Heart left ventricle (tissue), 16 donors: Measurements from ENCODE around the gene CEP170B. TPM values are rescaled to one million over a fixed set of nuclear protein-coding genes. Genes with fewer than 3 reads are reported as not detected.

Experiments
- ATAC-seq, 4 donors: fragments of 200-7000 bp; cut with Tn5 transposase; one replicate each; pipeline ENCODE4 v1.9.1; 2020 to 2022; ENCODE audit warnings: moderate library complexity in 4 of 4, mild to moderate bottlenecking in 3 of 4, moderate number of reproducible peaks in 1 of 4
- DNase-seq, 5 donors: peaks; one replicate each; pipeline ENCODE4 v3.0.0-alpha.2; 2020
- H3K27ac ChIP-seq, 12 donors: fragments of 200-600 bp; sonication (generic) in 4 of 12; one replicate each; pipeline versions ENCODE4 v1.5.0 to v1.8.0; 2016 to 2022; ENCODE audit warnings: mild to moderate bottlenecking in 2 of 12
- H3K27me3 ChIP-seq, 9 donors: fragments of 200-600 bp; sonication (generic) in 2 of 9; one replicate each; pipeline versions ENCODE4 v1.5.1 to v1.8.0; 2016 to 2022; ENCODE audit warnings: mild to moderate bottlenecking in 3 of 9
- H3K36me3 ChIP-seq, 9 donors: fragments of 200-600 bp; sonication (generic) in 2 of 9; one replicate each; pipeline versions ENCODE4 v1.5.0 to v1.8.0; 2018 to 2022; ENCODE audit warnings: mild to moderate bottlenecking in 2 of 9
- H3K4me1 ChIP-seq, 12 donors: fragments of 200-600 bp; sonication (generic) in 4 of 12; one replicate each; pipeline versions ENCODE4 v1.5.0 to v1.8.0; 2016 to 2022; ENCODE audit warnings: mild to moderate bottlenecking in 3 of 12
- H3K4me3 ChIP-seq, 12 donors: fragments of 200-600 bp; sonication (generic) in 4 of 12; one replicate each; pipeline versions ENCODE4 v1.5.0 to v1.8.0; 2017 to 2022; ENCODE audit warnings: mild to moderate bottlenecking in 9 of 12, moderate library complexity in 4 of 12
- H3K9me3 ChIP-seq, 12 donors: fragments of 200-600 bp; sonication (generic) in 4 of 12; one replicate each; pipeline versions ENCODE4 v1.5.0 to v1.8.0; 2016 to 2022; ENCODE audit warnings: mild to moderate bottlenecking in 1 of 12
- CTCF ChIP-seq, 12 donors: fragments of 200-600 bp; sonication (generic) in 4 of 12; IDR thresholded peaks; one replicate each; pipeline versions ENCODE4 v1.5.0 to v1.8.0; 2018 to 2022; ENCODE audit warnings: antibody characterized with exemption in 12 of 12, mild to moderate bottlenecking in 5 of 12
- POLR2A ChIP-seq, 2 donors: fragments of 450-650 bp; IDR thresholded peaks; one replicate each; pipeline ENCODE4 v1.6.1; 2017; ENCODE audit warnings: antibody characterized with exemption in 2 of 2, mild to moderate bottlenecking in 2 of 2, moderate library complexity in 2 of 2
- WGBS, 4 donors: extraction: QIAGEN DNeasy Blood & Tissue Kit in 2 of 4; methylation state at CpG; one replicate each; pipeline versions ENCODE4 v1.1.5 to v1.1.7; 2013 to 2018; 5-methylcytosine and 5-hydroxymethylcytosine counted together
- intact Hi-C, 10 donors: fragments of 100-400 bp; cut with DNase I; formaldehyde crosslinking; loops; one replicate each; pipeline versions ENCODE4 v1.11.1 to v1.14.2; 2022
- polyA plus RNA-seq, 2 donors: library from polyadenylated mRNA; stranded (reverse); fragments of 200-250 nt; gene quantifications; one replicate each; pipeline ENCODE4 v1.2.3, GENCODE V29; 2013
- total RNA-seq, 9 donors: library from RNA; depleted of rRNA in 2 of 9; stranded (reverse); fragments of >200 nt in 2 of 9; fragmentation: NEBNext Ultra II Directional in 3 of 9; extraction: Animal tissue kit (Norgen Biotek cat#: 25700) in 3 of 9; gene quantifications; one replicate each; pipeline versions ENCODE4 v1.1.0 to v1.2.4, GENCODE V29; 2016 to 2023
- donor health status: ischemic (EF 13 %, LVEDD 7.1; RV severe dilation, severe dysfunction).
- donor health status: healthy with polysubstance abuse.
- donor health status: DM: no; HTN: yes; CAD: no.
- donor health status: DM: no; HTN: no; CAD: no.
- donor health status: ischemic (EF 25% LVEDD 6.9; RV normal size, moderate dysfunction).
- donor health status: ischemic (EF 25% LVEDD 5.7; RV mildly dilated, moderate dysfunction).
- donor health status: healthy.
- donor health status: DM: yes; HTN: yes; CAD: no.
- donor health status: ischemic (EF 35%, LVEDD 5.7; RV mildly dilated, moderate dysfunction).
- donor health status: nonischemic (EF 11% LVEDD 7.7; RV severe dilation, severe dysfunction).
- donor health status: DM: yes; HTN: yes; CAD: no.
- donor health status: PGD.
- donor health status: ischemic (EF 29% LVEDD 5.4; RV normal size, mild dysfunction).
- donor health status: nonischemic (EF 23%, LVEDD 6.1; RV moderate dilation, normal function).

CEP170B gene
- total and polyA plus RNA-seq, 11 donors = 7.5 to 21.9 (median 12.5) TPM

- H3K36me3 ChIP-seq = peaks cover 0 to 15% (median 0%) of the 10 kb centered on the region in 9 donors
- H3K27me3 ChIP-seq = no peaks in the 10 kb centered on the region
- DNase-seq = peak in 3 of 5 donors; percentile 18 to 60 (median 18)
- ATAC-seq = no peak
- WGBS, 4 donors = 89 to 96% (median 94%) methylated on average over 6 to 13 of the region's 13 CpGs
- H3K9me3 ChIP-seq = no peaks in the 10 kb centered on the region
- H3K4me1 ChIP-seq = peaks cover 0 to 6% (median 4%) of the 10 kb centered on the region in 12 donors
- TF ChIP-seq POLR2A (IDR thresholded peaks at IDR 0.05) (no peak), CTCF (IDR thresholded peaks at IDR 0.05) (no peak)
- intact Hi-C loops = no loop called here
- H3K27ac ChIP-seq = no peak overlapping the region
- no peak overlapping the region for H3K4me3 ChIP-seq
These were observed 8.4 kb downstream of the CEP170B start for GRCh38 chr14:104873380-104874055.

- H3K27ac ChIP-seq = no peak overlapping the region
- ATAC-seq (no peak), DNase-seq (peak in 2 of 5 donors; percentile 5 to 16)
- H3K4me1 ChIP-seq = peaks cover 0 to 6% (median 4%) of the 10 kb centered on the region in 12 donors
- TF ChIP-seq CTCF (IDR thresholded peaks at IDR 0.05) (no peak), POLR2A (IDR thresholded peaks at IDR 0.05) (no peak)
- 77 to 87% (median 83%) methylated on average over 4 to 8 of the region's 8 CpGs for WGBS, 4 donors
- intact Hi-C loops = no loop called here
- H3K9me3 ChIP-seq = no peaks in the 10 kb centered on the region
- H3K27me3 ChIP-seq = no peaks in the 10 kb centered on the region
- H3K36me3 ChIP-seq = peaks cover 0 to 16% (median 0%) of the 10 kb centered on the region in 9 donors
- H3K4me3 ChIP-seq = no peak overlapping the region
These were observed 9.1 kb downstream of the CEP170B start for GRCh38 chr14:104874110-104874531.

GRCh38 chr14:104874571-104875411 lies 9.7 kb downstream of the CEP170B start:
- H3K4me3 ChIP-seq = no peak overlapping the region
- no peaks in the 10 kb centered on the region for H3K27me3 ChIP-seq
- ATAC-seq (no peak), DNase-seq (peak in 4 of 5 donors; percentile 5 to 53 (median 21))
- no peak for TF ChIP-seq POLR2A (IDR thresholded peaks at IDR 0.05)
- no peak for TF ChIP-seq CTCF (IDR thresholded peaks at IDR 0.05)
- H3K27ac ChIP-seq = no peak overlapping the region
- 87 to 91% (median 89%) methylated on average over 11 to 16 of the region's 16 CpGs for WGBS, 4 donors
- no peaks in the 10 kb centered on the region for H3K9me3 ChIP-seq
- peaks cover 0 to 6% (median 4%) of the 10 kb centered on the region in 12 donors for H3K4me1 ChIP-seq
- intact Hi-C loops = no loop called here
- H3K36me3 ChIP-seq = peaks cover 0 to 11% (median 0%) of the 10 kb centered on the region in 9 donors

GRCh38 chr14:104875412-104875751 lies 10.3 kb downstream of the CEP170B start:
- Histone ChIP-seq H3K9me3 (no peaks in the 10 kb centered on the region), H3K4me3 (no peak overlapping the region), H3K36me3 (peaks cover 0 to 15% (median 2%) of the 10 kb centered on the region in 9 donors), H3K4me1 (peaks cover 0 to 6% (median 4%) of the 10 kb centered on the region in 12 donors), H3K27me3 (no peaks in the 10 kb centered on the region), H3K27ac (no peak overlapping the region)
- no peak for TF ChIP-seq CTCF (IDR thresholded peaks at IDR 0.05)
- no peak for TF ChIP-seq POLR2A (IDR thresholded peaks at IDR 0.05)
- DNase-seq (peak in 1 of 5 donors; percentile 12), ATAC-seq (no peak)
- intact Hi-C loops = no loop called here
- WGBS, 4 donors = 95 to 99% (median 97%) methylated on average over 9 to 13 of the region's 13 CpGs
